BJ (cell line): Measurements from ENCODE around the gene RHBDD2. TPM values are rescaled to one million over a fixed set of nuclear protein-coding genes. Genes with fewer than 3 reads are reported as not detected.

Experiments used
- CTCF ChIA-PET: fragments of 350-600 bp; formaldehyde crosslinking; extraction: SDS; loops from one replicate; lab custom pipeline; 2021; ENCODE audit warnings: antibody characterized with exemption, inconsistent platforms; lab: Yijun Ruan, JAX
- POLR2A ChIA-PET: fragments of 300-600 bp; sonication (Branson Sonifier 250); formaldehyde crosslinking; extraction: SDS; loops from one replicate; lab custom pipeline; 2021; ENCODE audit warnings: antibody characterized with exemption; lab: Charles Lee
- DNase-seq: peaks from one replicate; pipeline ENCODE4 v3.0.0-alpha.2; 2011; ENCODE audit warnings: low read depth
- H3K27me3 ChIP-seq: 2 replicates; pipeline ENCODE4 v1.6.0; 2011; ENCODE audit warnings: low read length; ENCODE audit not compliant: control insufficient read depth, insufficient read depth
- H3K36me3 ChIP-seq: 2 replicates; pipeline ENCODE4 v1.5.1; 2011; ENCODE audit warnings: low read length; ENCODE audit not compliant: control insufficient read depth, insufficient read depth
- H3K4me3 ChIP-seq: 2 replicates; pipeline ENCODE4 v1.5.1; 2011; ENCODE audit warnings: low read depth, mild to moderate bottlenecking, control low read depth, low read length
- polyA plus RNA-seq: library from polyadenylated mRNA; depleted of rRNA; stranded (reverse); fragments of >200 nt; gene quantifications from 2 replicates; pipeline ENCODE4 v1.2.3, GENCODE V29; 2011
- TF ChIP-seq, protein P1 (sequence below): IDR thresholded peaks from 2 replicates; pipeline ENCODE4 v1.5.1; 2011; ENCODE audit warnings: low read depth, mild to moderate bottlenecking, control low read depth, inconsistent platforms, low read length, moderate library complexity; ENCODE audit not compliant: insufficient read depth

The RHBDD2 gene
- polyA plus RNA-seq, 1 experiment = 71.3 TPM

DNA sequence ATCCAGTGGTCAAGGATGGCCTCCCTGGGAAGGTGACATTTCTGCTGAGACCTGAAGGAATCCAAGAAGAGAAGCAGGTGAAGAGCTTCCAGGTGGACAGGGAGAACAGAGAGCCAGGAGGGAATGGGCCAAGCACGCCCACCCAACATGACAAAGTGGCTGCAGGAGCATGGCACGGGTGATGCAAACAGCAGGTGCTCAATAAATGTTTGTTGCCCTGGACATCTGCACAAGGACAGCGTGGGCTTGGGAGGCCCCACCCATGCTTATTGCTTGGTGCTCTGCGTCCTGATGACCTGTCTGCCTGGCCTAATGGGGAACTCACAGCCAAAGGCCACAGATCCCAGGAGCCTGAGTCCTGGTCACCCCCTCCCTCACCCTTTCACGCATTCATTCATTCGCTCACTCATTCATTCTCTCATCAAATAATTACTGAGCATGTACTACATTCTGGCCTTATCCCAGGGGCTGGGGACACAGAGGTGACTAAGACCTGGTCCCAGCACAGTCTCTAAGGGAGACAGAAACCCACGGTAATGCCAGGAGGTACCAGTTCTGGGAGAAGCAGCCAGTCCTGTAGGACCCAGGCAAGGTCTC lies 13.1 kb downstream of the RHBDD2 start:
- peaks cover 9% of the 10 kb centered on the region for H3K36me3 ChIP-seq
- no peaks in the 10 kb centered on the region for H3K27me3 ChIP-seq
- TF ChIP-seq, protein P1, sequence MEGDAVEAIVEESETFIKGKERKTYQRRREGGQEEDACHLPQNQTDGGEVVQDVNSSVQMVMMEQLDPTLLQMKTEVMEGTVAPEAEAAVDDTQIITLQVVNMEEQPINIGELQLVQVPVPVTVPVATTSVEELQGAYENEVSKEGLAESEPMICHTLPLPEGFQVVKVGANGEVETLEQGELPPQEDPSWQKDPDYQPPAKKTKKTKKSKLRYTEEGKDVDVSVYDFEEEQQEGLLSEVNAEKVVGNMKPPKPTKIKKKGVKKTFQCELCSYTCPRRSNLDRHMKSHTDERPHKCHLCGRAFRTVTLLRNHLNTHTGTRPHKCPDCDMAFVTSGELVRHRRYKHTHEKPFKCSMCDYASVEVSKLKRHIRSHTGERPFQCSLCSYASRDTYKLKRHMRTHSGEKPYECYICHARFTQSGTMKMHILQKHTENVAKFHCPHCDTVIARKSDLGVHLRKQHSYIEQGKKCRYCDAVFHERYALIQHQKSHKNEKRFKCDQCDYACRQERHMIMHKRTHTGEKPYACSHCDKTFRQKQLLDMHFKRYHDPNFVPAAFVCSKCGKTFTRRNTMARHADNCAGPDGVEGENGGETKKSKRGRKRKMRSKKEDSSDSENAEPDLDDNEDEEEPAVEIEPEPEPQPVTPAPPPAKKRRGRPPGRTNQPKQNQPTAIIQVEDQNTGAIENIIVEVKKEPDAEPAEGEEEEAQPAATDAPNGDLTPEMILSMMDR = no peak
- CTCF ChIA-PET = no interaction called here
- H3K4me3 ChIP-seq = no peak overlapping the region
- DNase-seq = no peak
- POLR2A ChIA-PET = no interaction called here

DNA sequence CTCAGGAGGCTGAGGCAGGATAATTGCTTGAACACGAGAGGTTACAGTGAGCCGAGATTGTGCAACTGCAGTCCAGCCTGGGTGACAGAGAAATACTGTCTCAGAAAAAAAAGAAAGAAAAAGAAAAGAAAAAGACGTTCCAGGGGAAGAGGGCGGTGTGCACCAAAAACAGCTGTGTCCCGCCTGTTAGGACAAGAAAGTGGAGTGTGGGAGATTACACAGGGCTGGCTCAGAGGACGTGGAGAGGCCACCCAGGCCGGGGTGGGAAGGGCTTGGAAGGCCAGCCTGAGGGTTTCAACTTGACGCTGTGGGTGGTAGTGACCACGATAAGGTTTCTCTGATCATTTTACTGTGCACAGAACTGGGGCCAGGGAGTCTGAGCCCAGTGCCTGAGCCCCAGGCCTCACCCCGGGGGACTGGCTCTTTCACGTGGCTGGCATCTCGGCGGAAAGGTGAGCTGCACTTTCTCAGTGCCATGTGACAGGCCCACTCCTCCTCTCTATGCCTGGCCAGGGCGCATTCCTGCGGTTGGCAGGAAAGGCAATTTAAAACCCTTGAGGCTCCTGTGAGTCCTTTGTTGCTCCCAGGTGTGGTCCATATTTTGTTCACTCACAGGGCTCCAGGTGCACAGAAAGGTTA lies 13.9 kb downstream of the RHBDD2 start:
- ChIA-PET POLR2A (no interaction called here), CTCF (interaction anchor here (1.2 kb wide), 1 partner anchor 127 kb away, joined by 3 read pairs; no protein-coding TSS in a partner anchor)
- DNase-seq = no peak
- TF ChIP-seq, protein P1 = no peak
- H3K4me3 ChIP-seq = no peak overlapping the region
- H3K36me3 ChIP-seq = peaks cover 6% of the 10 kb centered on the region
- H3K27me3 ChIP-seq = no peaks in the 10 kb centered on the region

DNA sequence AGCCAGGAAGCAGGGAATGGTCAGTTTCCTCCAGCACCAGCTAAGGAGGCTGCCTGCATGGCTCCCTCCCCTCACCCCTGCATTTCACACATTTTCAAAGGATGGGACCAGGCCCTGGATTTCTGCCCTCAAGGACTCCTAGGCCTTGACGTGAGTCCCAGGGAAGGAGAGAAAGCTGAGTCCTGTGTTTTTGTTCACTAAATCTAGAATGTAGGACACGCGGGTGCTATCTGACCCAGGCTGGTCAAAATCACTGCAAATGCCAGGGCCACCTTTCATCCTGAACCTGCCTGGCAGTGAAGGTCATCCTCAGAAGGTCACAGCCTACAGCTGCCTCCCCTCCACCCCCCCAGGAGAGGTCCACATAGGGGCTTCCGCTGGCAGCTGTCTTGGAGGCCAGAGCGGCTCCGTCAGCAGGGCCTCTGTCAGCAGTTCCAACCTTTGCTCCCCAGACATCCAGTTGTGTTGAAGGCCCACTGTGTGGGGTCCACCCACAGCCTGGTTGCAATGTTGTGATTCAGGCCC lies 18.0 kb downstream of the RHBDD2 start:
- no peaks in the 10 kb centered on the region for H3K36me3 ChIP-seq
- H3K27me3 ChIP-seq = no peaks in the 10 kb centered on the region; the same call in 1 of the 2 replicates
- ChIA-PET CTCF (interaction anchor here (1.1 kb wide), 1 partner anchor 123 kb away, joined by 3 read pairs; no protein-coding TSS in a partner anchor), POLR2A (no interaction called here)
- H3K4me3 ChIP-seq = no peak overlapping the region
- TF ChIP-seq, protein P1 = no peak
- no peak for DNase-seq

DNA sequence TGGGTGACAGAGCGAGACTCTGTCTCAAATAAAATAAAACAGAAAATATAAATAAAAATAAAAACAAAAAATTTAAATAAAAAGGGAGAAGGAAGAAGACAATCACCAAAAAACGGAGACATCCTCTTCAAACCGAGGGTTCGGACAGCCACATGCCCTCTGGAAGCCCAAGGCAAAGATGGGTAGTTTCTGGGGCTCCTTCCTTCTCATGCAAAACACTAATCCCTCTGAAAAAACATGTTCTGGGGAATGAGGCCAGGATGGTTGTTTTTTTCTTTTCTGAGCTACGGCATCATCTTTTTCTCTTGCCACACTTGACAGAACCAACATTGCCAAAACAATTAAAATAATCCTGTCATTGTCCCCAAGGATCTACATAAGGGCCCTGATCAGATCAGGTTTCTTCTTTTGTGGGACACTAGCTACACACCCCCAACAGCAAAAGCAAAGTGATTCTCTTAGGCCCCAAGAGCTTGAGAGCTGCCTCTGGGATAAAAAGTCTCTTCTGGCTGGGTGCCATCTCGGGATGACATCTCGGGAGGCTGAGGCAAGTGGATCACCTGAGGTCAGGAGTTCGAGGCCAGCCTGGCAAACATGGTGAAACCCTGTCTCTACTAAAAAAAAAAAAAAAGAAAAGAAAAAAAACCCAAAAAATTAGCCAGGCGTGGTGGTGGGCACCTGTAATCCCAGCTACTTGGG lies 21.9 kb downstream of the RHBDD2 start:
- Histone ChIP-seq H3K27me3 (no peaks in the 10 kb centered on the region; the same call in 1 of the 2 replicates), H3K4me3 (no peak overlapping the region), H3K36me3 (no peaks in the 10 kb centered on the region)
- DNase-seq = no peak
- ChIA-PET CTCF (no interaction called here), POLR2A (no interaction called here)
- TF ChIP-seq, protein P1 = no peak
